Esophagus (tissue), 2 donors: ENCODE data around the gene FAM83F. TPM values are rescaled to one million over a fixed set of nuclear protein-coding genes. Genes with fewer than 3 reads are reported as not detected.

Source experiments
- H3K27ac ChIP-seq, 2 donors: one replicate each; pipeline ENCODE4 v1.5.1; 2013; ENCODE audit warnings: low read depth in 2 of 2, mild to moderate bottlenecking in 2 of 2, inconsistent platforms in 1 of 2, low read length in 1 of 2, moderate library complexity in 1 of 2
- H3K27me3 ChIP-seq, 2 donors: one replicate each; pipeline ENCODE4 v1.6.1; 2013; ENCODE audit warnings: low read length in 2 of 2, control low read depth in 1 of 2, mild to moderate bottlenecking in 1 of 2; ENCODE audit not compliant: insufficient read depth in 2 of 2, control insufficient read depth in 1 of 2
- H3K36me3 ChIP-seq, 2 donors: one replicate each; pipeline ENCODE4 v1.6.1; 2013; ENCODE audit warnings: low read length in 1 of 2; ENCODE audit not compliant: control insufficient read depth in 2 of 2, insufficient read depth in 2 of 2
- H3K4me1 ChIP-seq, 2 donors: one replicate each; pipeline ENCODE4 v1.6.1; 2013; ENCODE audit warnings: low read length in 1 of 2; ENCODE audit not compliant: control insufficient read depth in 2 of 2, insufficient read depth in 2 of 2
- H3K4me3 ChIP-seq, 2 donors: one replicate each; pipeline ENCODE4 v1.5.1; 2013; ENCODE audit warnings: low read length in 2 of 2, mild to moderate bottlenecking in 2 of 2, low read depth in 1 of 2, moderate library complexity in 1 of 2
- H3K9me3 ChIP-seq, 2 donors: one replicate each; pipeline ENCODE4 v1.6.1; 2013; ENCODE audit warnings: mild to moderate bottlenecking in 2 of 2, low read depth in 1 of 2, low read length in 1 of 2, moderate library complexity in 1 of 2; ENCODE audit not compliant: control insufficient read depth in 2 of 2, insufficient read depth in 1 of 2
- WGBS, 2 donors: extraction: QIAGEN DNeasy Blood & Tissue Kit; methylation state at CpG; one replicate each; pipeline ENCODE4 v1.1.7; 2013; 5-methylcytosine and 5-hydroxymethylcytosine counted together
- polyA plus RNA-seq, 2 donors: library from polyadenylated mRNA; stranded (reverse); fragments of 200-250 nt; gene quantifications; one replicate each; pipeline ENCODE4 v1.2.3, GENCODE V29; 2013
- donor health status: healthy with polysubstance abuse.
- donor health status: Bipolar disorder and iron deficiency.

Gene FAM83F
- polyA plus RNA-seq, 2 donors: 8.6 to 12.9 TPM

- no peaks in the 10 kb centered on the region for H3K9me3 ChIP-seq
- H3K27me3 ChIP-seq: no peaks in the 10 kb centered on the region
- WGBS, 2 donors: 78 to 87% methylated on average over 4 of the region's 4 CpGs
- no peaks in the 10 kb centered on the region for H3K4me1 ChIP-seq
- no peak overlapping the region for H3K27ac ChIP-seq
- no peaks in the 10 kb centered on the region for H3K36me3 ChIP-seq
- no peak overlapping the region for H3K4me3 ChIP-seq
Observed at GRCh38 chr22:39954584-39955055, 40.1 kb upstream of the FAM83F start.

- Histone ChIP-seq H3K27me3 (no peaks in the 10 kb centered on the region), H3K9me3 (no peaks in the 10 kb centered on the region), H3K36me3 (no peaks in the 10 kb centered on the region), H3K4me1 (peaks cover 0 to 4% of the 10 kb centered on the region in 2 donors), H3K27ac (no peak overlapping the region), H3K4me3 (no peak overlapping the region)
- 97 to 98% methylated on average over 2 of the region's 2 CpGs for WGBS, 2 donors
Observed at GRCh38 chr22:39955675-39956074, 39.1 kb upstream of the FAM83F start.

- peaks cover 0 to 4% of the 10 kb centered on the region in 2 donors for H3K4me1 ChIP-seq
- H3K27me3 ChIP-seq: no peaks in the 10 kb centered on the region
- H3K36me3 ChIP-seq: no peaks in the 10 kb centered on the region
- H3K4me3 ChIP-seq: no peak overlapping the region
- 54 to 66% methylated on average over 10 of the region's 10 CpGs for WGBS, 2 donors
- H3K9me3 ChIP-seq: no peaks in the 10 kb centered on the region
- no peak overlapping the region for H3K27ac ChIP-seq
Observed at GRCh38 chr22:39956932-39957664, 37.7 kb upstream of the FAM83F start.

DNA sequence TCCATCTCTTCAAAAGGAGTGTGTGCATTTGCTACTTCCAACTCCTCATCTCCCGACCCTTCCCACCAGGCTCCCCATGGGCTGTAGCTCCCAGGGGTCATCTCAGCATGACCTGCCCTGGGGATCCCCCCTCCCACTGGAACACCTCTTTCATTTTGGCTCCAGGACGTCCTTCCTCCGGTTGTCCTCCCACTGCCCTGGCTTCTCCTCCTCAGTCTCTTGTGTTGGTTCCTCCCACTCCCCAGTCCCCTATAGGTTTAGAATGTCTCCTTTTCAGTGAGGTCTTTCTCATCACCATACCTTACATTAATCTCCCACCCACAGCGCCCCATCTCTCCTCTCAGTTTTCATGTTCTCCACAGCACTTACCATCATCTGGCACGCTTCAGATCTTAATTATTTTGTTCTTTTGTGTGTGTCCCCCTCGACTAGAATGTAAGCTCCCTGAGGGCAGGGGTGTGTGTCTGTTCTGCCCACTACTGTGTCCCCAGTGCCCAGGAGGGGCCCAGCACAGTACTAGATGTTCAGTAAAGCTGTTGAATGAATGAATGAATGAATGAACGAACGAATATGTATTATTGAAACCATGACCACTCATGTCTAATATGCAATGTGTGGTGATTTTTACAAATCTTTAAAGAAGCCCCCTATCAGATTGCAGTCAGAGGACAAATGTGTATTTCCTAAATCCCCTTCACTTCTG is 36.6 kb upstream of the FAM83F start:
- WGBS, 2 donors: 83% methylated on average over 8 of the region's 8 CpGs
- Histone ChIP-seq H3K27ac (no peak overlapping the region), H3K27me3 (no peaks in the 10 kb centered on the region), H3K4me1 (peaks cover 0 to 4% of the 10 kb centered on the region in 2 donors), H3K36me3 (no peaks in the 10 kb centered on the region), H3K9me3 (no peaks in the 10 kb centered on the region), H3K4me3 (no peak overlapping the region)

DNA sequence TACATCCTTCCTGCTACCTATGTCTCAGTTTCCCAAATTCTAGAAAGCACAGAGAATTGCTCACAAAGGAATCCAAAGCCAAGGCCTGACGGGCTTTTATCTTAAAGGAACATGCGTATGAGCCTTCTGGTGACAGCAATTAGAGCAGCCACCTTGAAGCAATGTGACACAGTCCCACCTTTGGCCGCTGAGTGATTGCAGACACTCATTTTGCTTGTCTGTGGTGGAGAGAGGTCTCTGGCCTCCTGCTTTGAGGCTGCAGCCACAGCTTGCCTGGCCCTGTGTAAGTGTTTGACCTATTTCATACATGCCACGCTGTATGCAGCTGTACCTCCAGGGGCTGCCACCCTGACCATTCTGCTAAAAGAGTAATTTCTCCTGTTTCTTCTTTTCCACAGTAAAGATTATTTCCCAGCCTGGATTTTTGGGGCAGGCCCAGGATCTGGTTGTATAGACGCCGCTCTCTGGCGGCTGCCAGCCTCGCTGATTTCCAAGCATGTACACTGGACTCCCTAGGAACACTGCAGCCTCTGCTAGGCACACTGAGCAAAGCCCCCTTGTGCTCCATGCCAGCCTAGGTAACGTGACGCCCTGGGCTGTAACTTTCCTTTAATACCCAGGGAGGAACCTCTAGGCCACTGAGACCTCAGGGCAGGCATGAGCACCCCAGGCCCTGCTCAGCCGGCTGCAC is 35.7 kb upstream of the FAM83F start:
- H3K4me3 ChIP-seq: no peak overlapping the region
- H3K27me3 ChIP-seq: no peaks in the 10 kb centered on the region
- no peak overlapping the region for H3K27ac ChIP-seq
- 75 to 78% methylated on average over 11 of the region's 11 CpGs for WGBS, 2 donors
- peaks cover 0 to 4% of the 10 kb centered on the region in 2 donors for H3K4me1 ChIP-seq
- H3K9me3 ChIP-seq: no peaks in the 10 kb centered on the region
- H3K36me3 ChIP-seq: no peaks in the 10 kb centered on the region

DNA sequence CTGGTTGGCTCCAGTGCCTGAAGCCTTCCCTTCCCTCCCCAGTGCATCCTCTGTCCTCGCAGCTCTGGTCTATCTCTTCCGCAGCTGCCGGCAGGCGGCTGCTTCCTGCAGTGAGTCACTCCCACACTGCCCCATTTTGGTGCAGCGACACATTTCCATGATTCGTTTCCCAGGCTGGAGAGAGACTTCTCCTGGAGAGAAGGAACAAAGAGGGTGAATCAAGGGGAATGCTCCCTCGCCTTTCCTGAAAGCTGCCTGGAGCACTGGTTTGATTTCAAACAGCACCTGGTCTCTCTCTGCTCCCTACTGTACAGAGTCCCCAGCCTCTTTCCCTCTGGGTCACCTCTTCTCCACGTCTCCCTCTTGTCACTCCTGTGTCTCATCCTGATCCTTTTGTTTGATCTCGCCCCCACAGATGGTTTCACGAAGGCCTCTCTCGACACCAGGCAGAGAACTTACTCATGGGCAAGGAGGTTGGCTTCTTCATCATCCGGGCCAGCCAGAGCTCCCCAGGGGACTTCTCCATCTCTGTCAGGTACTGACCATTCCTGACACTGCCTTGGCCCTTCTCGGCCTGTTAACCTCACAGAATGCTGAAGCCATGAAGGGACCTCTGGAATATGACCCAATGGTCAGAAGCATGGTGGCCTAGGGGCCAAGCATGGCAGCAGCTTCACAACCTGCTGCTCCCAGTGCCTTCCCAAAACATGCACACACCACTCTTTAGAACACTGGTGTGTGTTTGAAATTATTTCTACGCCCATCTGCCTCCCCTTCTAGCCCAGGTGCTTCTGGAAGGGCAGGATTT is 34.9 kb upstream of the FAM83F start, which contains the start of gene TMA7B:
TMA7B (plus strand) TSS at position 758 of the 808 bp plus-strand sequence. CDS start 3,978 bp downstream, outside the sequence.
- Histone ChIP-seq H3K27ac (peak within 1 kb of the TSS in 1 of 2 donors; percentile 49), H3K36me3 (no peaks in the 10 kb centered on the region), H3K9me3 (no peaks in the 10 kb centered on the region), H3K4me1 (peaks cover 0 to 4% of the 10 kb centered on the region in 2 donors), H3K27me3 (no peaks in the 10 kb centered on the region), H3K4me3 (no peak within 1 kb of the TSS)
- 50 to 68% methylated on average over 14 of the region's 14 CpGs for WGBS, 2 donors

DNA sequence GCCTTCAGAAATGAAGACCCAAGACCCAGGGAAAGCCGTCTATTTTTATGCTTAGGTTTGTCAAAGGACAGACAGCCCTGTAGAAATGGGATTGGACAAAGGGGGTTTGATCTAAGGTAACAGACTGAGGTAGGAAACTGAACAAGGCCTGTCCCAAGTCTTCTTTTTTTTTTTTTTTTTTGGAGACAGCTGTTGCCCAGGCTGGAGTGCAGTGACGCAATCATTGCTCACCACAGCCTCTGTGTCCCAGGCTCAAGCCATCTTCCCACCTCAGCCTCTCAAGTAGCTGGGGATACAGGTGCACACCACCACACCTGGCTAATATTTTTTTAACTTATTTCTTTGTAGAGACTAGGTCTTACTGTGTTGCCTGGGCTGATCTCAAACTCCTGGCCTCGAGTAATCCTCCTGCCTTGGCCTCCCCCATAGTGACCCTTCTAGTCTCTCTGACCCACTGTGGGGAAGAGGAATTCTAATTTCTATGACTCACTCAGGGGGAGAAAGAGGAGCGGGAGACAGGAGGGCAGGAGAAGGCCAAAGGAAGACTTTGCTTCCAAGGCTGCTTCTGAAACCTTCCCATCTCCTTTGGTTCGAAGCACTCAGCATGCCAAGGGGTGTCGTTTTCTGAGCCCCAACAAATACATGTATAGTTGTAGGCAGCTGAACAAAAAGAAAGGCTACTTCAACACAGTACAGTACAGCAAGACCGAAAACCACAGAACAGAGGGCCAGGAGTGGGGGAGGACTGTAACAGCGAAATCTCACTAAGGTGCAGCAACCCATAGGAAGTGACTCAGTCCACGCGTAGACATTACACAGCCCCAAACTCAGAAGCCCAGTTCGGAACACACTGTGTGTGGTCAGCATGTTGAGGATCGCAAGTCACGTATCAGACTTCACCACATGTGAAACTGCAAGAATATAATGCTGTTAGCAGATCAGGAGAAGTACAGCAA is 33.7 kb upstream of the FAM83F start:
- H3K9me3 ChIP-seq: no peaks in the 10 kb centered on the region
- no peak overlapping the region for H3K4me3 ChIP-seq
- H3K27me3 ChIP-seq: no peaks in the 10 kb centered on the region
- H3K36me3 ChIP-seq: no peaks in the 10 kb centered on the region
- peak overlapping the region in 1 of 2 donors; percentile 49 for H3K27ac ChIP-seq
- H3K4me1 ChIP-seq: peaks cover 0 to 4% of the 10 kb centered on the region in 2 donors
- WGBS, 2 donors: 82 to 83% methylated on average over 13 of the region's 13 CpGs

- Histone ChIP-seq H3K27ac (no peak overlapping the region), H3K36me3 (no peaks in the 10 kb centered on the region), H3K27me3 (no peaks in the 10 kb centered on the region), H3K4me1 (peaks cover 0 to 4% of the 10 kb centered on the region in 2 donors), H3K4me3 (no peak overlapping the region), H3K9me3 (no peaks in the 10 kb centered on the region)
- WGBS, 2 donors: 90 to 94% methylated on average over 9 of the region's 9 CpGs
Observed at GRCh38 chr22:39962071-39962470, 32.7 kb upstream of the FAM83F start.
